Bronchial epithelial cell (primary cell): Measurements from ENCODE around the gene OSCP1. TPM values are rescaled to one million over a fixed set of nuclear protein-coding genes. Genes with fewer than 3 reads are reported as not detected.
"Not testable (repeated sequence)": the region's sequence is repeated elsewhere in the genome, so short reads cannot be mapped to it uniquely, and the experiment has no call there.

Experiments used
- DNase-seq: peaks from one replicate; pipeline ENCODE4 v3.0.0-alpha.2; 2010; ENCODE audit warnings: low read depth
- FAIRE-seq: peaks from 2 replicates; lab custom pipeline; 2011; peaks lifted over from hg19 to GRCh38; lab: Jason Lieb, UNC
- H3K27me3 ChIP-seq: 2 replicates; pipeline ENCODE4 v1.5.1; 2011; ENCODE audit warnings: low read length; ENCODE audit not compliant: control insufficient read depth, insufficient read depth
- H3K36me3 ChIP-seq: 2 replicates; pipeline ENCODE4 v1.5.1; 2011; ENCODE audit warnings: low read length; ENCODE audit not compliant: control insufficient read depth, insufficient read depth
- H3K4me3 ChIP-seq: 2 replicates; pipeline ENCODE4 v1.5.1; 2011; ENCODE audit warnings: mild to moderate bottlenecking, low read depth, low read length, control low read depth
- total RNA-seq: library from RNA; depleted of rRNA; stranded (reverse); fragments of >200 nt; gene quantifications from 2 replicates; pipeline ENCODE4 v1.2.1, GENCODE V29; 2014
- TF ChIP-seq, protein P1 (sequence below): IDR thresholded peaks from 2 replicates; pipeline ENCODE4 v1.5.1; 2011; ENCODE audit warnings: mild to moderate bottlenecking, moderate library complexity, low read length, control low read depth, inconsistent platforms; ENCODE audit not compliant: insufficient read depth, severe bottlenecking

OSCP1 gene, protein sequence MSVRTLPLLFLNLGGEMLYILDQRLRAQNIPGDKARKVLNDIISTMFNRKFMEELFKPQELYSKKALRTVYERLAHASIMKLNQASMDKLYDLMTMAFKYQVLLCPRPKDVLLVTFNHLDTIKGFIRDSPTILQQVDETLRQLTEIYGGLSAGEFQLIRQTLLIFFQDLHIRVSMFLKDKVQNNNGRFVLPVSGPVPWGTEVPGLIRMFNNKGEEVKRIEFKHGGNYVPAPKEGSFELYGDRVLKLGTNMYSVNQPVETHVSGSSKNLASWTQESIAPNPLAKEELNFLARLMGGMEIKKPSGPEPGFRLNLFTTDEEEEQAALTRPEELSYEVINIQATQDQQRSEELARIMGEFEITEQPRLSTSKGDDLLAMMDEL
- 3.7 and 8.8 TPM in 2 replicates for total RNA-seq

DNA sequence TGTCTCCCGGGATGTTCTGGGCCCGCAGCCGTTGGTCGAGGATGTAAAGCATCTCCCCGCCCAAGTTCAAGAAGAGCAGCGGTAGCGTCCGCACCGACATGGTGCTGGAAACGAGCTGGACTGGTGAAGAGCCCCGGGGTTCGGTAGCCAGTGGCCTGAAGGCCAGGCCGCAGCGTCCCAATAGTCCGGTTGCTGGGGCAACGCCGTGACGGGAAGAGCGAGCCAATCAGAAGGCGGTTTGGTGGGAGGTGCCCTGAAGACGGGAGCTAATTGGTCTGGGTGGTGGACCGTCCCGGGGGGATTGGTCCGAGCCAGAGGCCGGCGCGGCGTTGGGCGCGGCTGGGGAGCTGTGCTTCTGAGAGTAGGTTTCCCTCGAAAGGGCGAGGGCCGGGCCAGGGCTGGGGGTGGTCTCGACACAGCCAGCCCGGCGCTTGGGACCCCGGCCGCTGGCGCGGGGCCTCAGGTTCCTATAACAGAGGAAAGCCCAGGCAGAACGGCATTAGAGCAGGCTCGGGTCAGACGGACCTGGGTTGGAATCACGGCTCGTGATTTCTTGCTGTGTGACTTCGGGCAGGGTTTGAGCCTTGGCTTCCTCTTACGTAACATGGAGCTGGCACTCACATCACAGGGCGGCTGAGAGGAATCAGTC is at the start of gene OSCP1:
Gene OSCP1 (minus strand): TSS at position 182 of the 649 bp plus-strand sequence. CDS start 82 bp downstream, at position 100.
- TF ChIP-seq, protein P1, sequence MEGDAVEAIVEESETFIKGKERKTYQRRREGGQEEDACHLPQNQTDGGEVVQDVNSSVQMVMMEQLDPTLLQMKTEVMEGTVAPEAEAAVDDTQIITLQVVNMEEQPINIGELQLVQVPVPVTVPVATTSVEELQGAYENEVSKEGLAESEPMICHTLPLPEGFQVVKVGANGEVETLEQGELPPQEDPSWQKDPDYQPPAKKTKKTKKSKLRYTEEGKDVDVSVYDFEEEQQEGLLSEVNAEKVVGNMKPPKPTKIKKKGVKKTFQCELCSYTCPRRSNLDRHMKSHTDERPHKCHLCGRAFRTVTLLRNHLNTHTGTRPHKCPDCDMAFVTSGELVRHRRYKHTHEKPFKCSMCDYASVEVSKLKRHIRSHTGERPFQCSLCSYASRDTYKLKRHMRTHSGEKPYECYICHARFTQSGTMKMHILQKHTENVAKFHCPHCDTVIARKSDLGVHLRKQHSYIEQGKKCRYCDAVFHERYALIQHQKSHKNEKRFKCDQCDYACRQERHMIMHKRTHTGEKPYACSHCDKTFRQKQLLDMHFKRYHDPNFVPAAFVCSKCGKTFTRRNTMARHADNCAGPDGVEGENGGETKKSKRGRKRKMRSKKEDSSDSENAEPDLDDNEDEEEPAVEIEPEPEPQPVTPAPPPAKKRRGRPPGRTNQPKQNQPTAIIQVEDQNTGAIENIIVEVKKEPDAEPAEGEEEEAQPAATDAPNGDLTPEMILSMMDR, result no peak
- H3K4me3 ChIP-seq, result peak within 1 kb of the TSS; percentile 60
- peak; percentile 7 for FAIRE-seq
- peaks cover 3% of the 10 kb centered on the region for H3K36me3 ChIP-seq
- no peaks in the 10 kb centered on the region for H3K27me3 ChIP-seq
- peak; percentile 86 for DNase-seq

DNA sequence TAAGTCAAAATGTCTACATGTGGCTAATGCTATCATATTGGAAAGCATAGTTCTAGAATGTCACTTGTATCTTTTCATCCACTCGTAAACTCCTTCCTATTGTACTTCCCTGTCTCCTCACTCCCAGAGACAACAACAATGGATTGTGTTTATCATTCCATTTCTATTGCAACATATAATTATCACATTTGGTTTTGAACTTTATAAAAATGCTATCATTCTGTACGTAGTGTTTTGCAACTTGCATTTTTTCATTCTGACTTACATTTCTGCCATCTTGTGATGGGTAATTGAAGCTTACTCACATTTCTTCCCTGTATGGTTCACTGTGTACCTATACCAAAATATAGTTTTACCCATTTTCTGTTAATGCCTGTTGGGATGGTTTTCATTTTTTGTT is 47.0 kb upstream of the OSCP1 start:
- Histone ChIP-seq H3K4me3 (no peak overlapping the region), H3K36me3 (no peaks in the 10 kb centered on the region), H3K27me3 (no peaks in the 10 kb centered on the region)
- TF ChIP-seq, protein P1, result no peak
- FAIRE-seq (no peak), DNase-seq (peak; percentile 49)

DNA sequence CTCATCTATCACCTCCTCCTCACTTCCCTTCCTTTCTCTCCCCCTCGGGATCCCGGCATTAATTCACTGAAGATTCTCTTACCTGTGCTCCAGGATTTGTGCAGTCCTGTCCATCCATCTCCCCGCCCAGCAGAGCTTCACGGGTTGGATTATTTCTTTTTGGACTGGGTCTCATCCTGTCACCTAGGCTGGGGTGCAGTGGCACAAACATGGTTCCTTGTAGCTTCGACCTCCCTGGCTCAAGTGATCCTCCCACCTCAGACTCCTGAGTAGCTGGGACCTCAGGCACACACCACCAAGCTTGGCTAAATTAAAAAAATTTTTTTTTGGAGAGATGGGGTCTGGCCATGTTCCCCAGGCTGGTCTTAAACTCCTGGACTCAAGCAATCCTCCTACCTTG is 44.7 kb upstream of the OSCP1 start:
- no peak for FAIRE-seq
- TF ChIP-seq, protein P1, result no peak

DNA sequence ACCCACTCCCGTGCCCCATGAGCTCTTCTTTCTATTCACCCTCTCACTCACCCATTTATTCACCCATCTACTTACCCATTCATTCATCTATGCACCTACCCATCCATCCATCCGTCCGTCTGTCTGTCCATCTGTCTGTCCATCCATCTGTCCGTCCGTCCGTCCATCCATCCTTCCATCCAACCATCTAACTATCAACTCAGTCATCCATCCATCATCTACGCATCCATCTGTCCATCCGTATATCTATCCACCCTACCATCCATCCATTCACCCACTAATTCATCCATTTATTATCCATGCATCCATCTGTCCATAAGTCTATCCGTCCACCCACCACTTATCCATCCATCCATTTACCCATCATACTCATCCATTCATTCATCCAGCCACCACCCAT is 43.3 kb upstream of the OSCP1 start:
- FAIRE-seq (no peak), DNase-seq (no peak)
- no peak overlapping the region for H3K4me3 ChIP-seq
- H3K36me3 ChIP-seq, result no peaks in the 10 kb centered on the region
- H3K27me3 ChIP-seq, result no peaks in the 10 kb centered on the region
- TF ChIP-seq, protein P1, result no peak

More for the DNA sequence above, 44.7 kb upstream of the OSCP1 start:
- no peaks in the 10 kb centered on the region for H3K36me3 ChIP-seq
- no peak for DNase-seq
- no peak overlapping the region for H3K4me3 ChIP-seq
- H3K27me3 ChIP-seq, result no peaks in the 10 kb centered on the region

DNA sequence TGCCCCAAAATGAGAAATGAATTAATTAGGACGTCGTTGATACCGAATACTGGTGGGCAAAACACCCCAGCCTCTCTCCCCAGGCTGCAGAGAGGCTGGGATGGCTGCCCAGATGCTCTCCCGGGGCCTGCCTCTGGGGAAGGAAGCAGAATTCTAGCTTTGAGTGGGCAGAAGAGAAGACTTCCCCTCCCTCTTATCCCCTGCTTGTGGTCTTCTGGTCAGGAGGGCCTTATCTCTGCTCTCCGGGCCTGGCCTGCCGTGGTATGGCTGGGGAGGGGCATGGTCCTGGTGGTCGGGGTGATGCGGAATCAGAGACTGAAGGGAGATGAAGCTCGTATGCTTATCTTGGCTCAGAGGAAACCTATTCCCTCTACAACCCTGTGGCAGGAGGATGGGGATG is 42.2 kb upstream of the OSCP1 start:
- Histone ChIP-seq H3K4me3 (no peak overlapping the region), H3K27me3 (no peaks in the 10 kb centered on the region), H3K36me3 (no peaks in the 10 kb centered on the region)
- FAIRE-seq, result no peak
- TF ChIP-seq, protein P1, result no peak
- no peak for DNase-seq

DNA sequence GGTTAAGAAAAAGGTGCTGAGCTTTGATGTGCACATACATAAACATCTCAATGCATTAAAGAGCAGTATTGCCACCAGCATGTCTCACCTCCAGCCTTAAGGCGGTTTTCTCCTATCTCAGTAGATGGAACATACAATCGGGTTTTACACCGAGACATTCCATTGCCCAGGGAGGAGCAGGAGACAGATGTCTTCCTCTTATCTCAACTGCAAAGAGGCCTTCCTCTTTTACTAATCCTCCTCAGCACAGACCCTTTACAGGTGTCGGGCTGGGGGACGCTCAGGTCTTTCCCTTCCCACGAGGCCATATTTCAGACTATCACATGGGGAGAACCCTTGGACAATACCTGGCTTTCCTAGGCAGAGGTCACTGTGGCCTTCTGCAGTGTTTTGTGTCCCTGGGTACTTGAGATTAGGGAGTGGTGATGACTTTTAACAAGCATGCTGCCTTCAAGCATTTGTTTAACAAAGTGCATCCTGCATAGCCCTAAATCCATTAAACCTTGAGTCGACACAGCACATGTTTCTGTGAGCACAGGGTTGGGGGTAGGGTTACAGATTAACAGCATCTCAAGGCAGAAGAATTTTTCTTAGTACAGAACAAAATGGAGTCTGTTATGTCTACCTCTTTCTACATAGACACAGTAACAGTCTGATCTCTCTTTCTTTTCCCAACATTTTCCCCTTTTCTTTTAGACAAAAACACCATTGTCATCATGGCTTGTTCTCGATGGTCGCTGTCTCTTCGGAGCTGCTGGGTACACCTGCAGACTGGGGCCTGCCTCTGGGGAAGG is 39.2 kb upstream of the OSCP1 start:
- H3K4me3 ChIP-seq, H3K36me3 ChIP-seq, FAIRE-seq, H3K27me3 ChIP-seq, DNase-seq: not testable (repeated sequence)
